ENCODE results near the gene SLC9C1. TPM values are rescaled to one million over a fixed set of nuclear protein-coding genes. Genes with fewer than 3 reads are reported as not detected.

The SLC9C1 gene
- polyA plus RNA-seq, 1 experiment = not detected

- ChIA-PET CTCF (interaction anchor here (1.2 kb wide), 1 partner anchor 17 kb away, joined by 3 read pairs; no protein-coding TSS in a partner anchor), POLR2A (no interaction called here)
- Histone ChIP-seq H3K27me3 (ENCODE audit: control insufficient read depth, insufficient read depth, low read length) (no peaks in the 10 kb centered on the region), H3K4me3 (ENCODE audit: low read depth, low read length) (no peak overlapping the region), H3K36me3 (ENCODE audit: control insufficient read depth, insufficient read depth, low read length) (no peaks in the 10 kb centered on the region)
- no peak for DNase-seq (ENCODE audit: low read depth)
- TF ChIP-seq CTCF (IDR thresholded peaks at IDR 0.05; ENCODE audit: insufficient read depth, low read depth, low read length) = no peak
These were observed 167.5 kb downstream of the SLC9C1 start for GRCh38 chr3:112126511-112126911.

GRCh38 chr3:112124907-112125607 lies 169.0 kb downstream of the SLC9C1 start:
- Histone ChIP-seq H3K27me3 (ENCODE audit: control insufficient read depth, insufficient read depth, low read length) (no peaks in the 10 kb centered on the region), H3K36me3 (ENCODE audit: control insufficient read depth, insufficient read depth, low read length) (no peaks in the 10 kb centered on the region), H3K4me3 (ENCODE audit: low read depth, low read length) (no peak overlapping the region)
- TF ChIP-seq CTCF (IDR thresholded peaks at IDR 0.05; ENCODE audit: insufficient read depth, low read depth, low read length) = no peak
- ChIA-PET POLR2A (no interaction called here), CTCF (interaction anchor here (0.5 to 2.7 kb wide), 4 partner anchors 14 to 395 kb away, joined by 3 to 10 read pairs (median 3); no protein-coding TSS in a partner anchor)
- no peak for DNase-seq (ENCODE audit: low read depth)

GRCh38 chr3:112123548-112123947 lies 170.5 kb downstream of the SLC9C1 start:
- Histone ChIP-seq H3K27me3 (ENCODE audit: control insufficient read depth, insufficient read depth, low read length) (no peaks in the 10 kb centered on the region), H3K36me3 (ENCODE audit: control insufficient read depth, insufficient read depth, low read length) (peaks cover 1% of the 10 kb centered on the region; the same call in 1 of the 2 replicates), H3K4me3 (ENCODE audit: low read depth, low read length) (no peak overlapping the region)
- TF ChIP-seq CTCF (IDR thresholded peaks at IDR 0.05; ENCODE audit: insufficient read depth, low read depth, low read length) = no peak
- DNase-seq (ENCODE audit: low read depth) = no peak
- CTCF ChIA-PET = interaction anchor here (0.8 to 2.7 kb wide), 3 partner anchors 12 to 410 kb away, joined by 3 to 10 read pairs (median 4); no protein-coding TSS in a partner anchor
- POLR2A ChIA-PET = no interaction called here

DNA sequence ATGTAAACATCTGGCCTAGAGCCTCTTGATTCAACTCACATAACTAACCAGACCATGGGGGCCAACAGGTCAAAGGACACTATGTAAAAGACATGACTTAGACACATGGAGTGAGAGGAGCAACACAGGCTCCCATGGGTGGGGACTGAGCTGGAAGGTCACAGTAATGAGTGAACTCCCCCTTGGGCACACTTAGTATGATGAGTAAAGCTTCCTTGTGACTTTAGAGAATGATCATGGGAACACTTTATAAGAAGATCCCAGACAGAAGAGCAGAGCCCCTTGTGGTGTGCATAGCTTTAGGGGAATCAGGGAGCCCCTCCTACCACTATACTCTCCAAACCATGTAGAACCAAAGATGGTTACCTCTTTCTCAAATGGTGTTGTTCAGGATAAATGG lies 171.1 kb downstream of the SLC9C1 start:
- DNase-seq (ENCODE audit: low read depth) = no peak

More for the DNA sequence above, 171.1 kb downstream of the SLC9C1 start:
- no peak overlapping the region for H3K4me3 ChIP-seq (ENCODE audit: low read depth, low read length)
- H3K27me3 ChIP-seq (ENCODE audit: control insufficient read depth, insufficient read depth, low read length) = no peaks in the 10 kb centered on the region
- CTCF ChIA-PET = interaction anchor here (0.9 to 2.7 kb wide), 2 partner anchors 12 to 410 kb away, joined by 4 to 10 read pairs; no protein-coding TSS in a partner anchor
- no peak for TF ChIP-seq CTCF (IDR thresholded peaks at IDR 0.05; ENCODE audit: insufficient read depth, low read depth, low read length)
- peaks cover 1% of the 10 kb centered on the region; the same call in 1 of the 2 replicates for H3K36me3 ChIP-seq (ENCODE audit: control insufficient read depth, insufficient read depth, low read length)
- POLR2A ChIA-PET = no interaction called here

Data from BJ (cell line).